Adipocyte (in vitro differentiated cells): ENCODE measurements around the gene CUBN.
A peak's percentile ranks its signal among the peaks of the same experiment; 100 is the strongest.

Source experiments
- DNase-seq: peaks from one replicate; pipeline ENCODE4 v3.0.0-alpha.2; 2015; ENCODE audit warnings: low read depth
- H3K27me3 ChIP-seq: replicated peaks from 2 replicates; pipeline ENCODE4 v1.7.0; 2013; ENCODE audit warnings: mild to moderate bottlenecking, low read length, moderate library complexity; ENCODE audit not compliant: control insufficient read depth, insufficient read depth
- H3K36me3 ChIP-seq: 2 replicates; pipeline ENCODE4 v1.7.0; 2013; ENCODE audit warnings: low read length, mild to moderate bottlenecking, moderate library complexity; ENCODE audit not compliant: control insufficient read depth, insufficient read depth, severe bottlenecking
- H3K4me1 ChIP-seq: 2 replicates; pipeline ENCODE4 v1.7.0; 2013; ENCODE audit warnings: mild to moderate bottlenecking, low read length, moderate library complexity; ENCODE audit not compliant: control insufficient read depth, insufficient read depth
- H3K4me3 ChIP-seq: 2 replicates; pipeline ENCODE4 v1.7.0; 2013; ENCODE audit warnings: mild to moderate bottlenecking, low read length, moderate library complexity
- H3K9ac ChIP-seq: 2 replicates; pipeline ENCODE4 v1.7.0; 2013; ENCODE audit warnings: mild to moderate bottlenecking, low read length, moderate library complexity
- H3K9me3 ChIP-seq: 2 replicates; pipeline ENCODE4 v1.7.0; 2013; ENCODE audit warnings: mild to moderate bottlenecking, low read length, moderate library complexity; ENCODE audit not compliant: control insufficient read depth

CUBN gene

GRCh38 chr10:16919121-16919982 is 210.3 kb downstream of the CUBN start:
- no peak for DNase-seq
- Histone ChIP-seq H3K4me3 (no peak overlapping the region), H3K27me3 (no peaks in the 10 kb centered on the region), H3K4me1 (no peaks in the 10 kb centered on the region), H3K36me3 (no peaks in the 10 kb centered on the region), H3K9ac (no peak overlapping the region), H3K9me3 (no peaks in the 10 kb centered on the region)

- Histone ChIP-seq H3K36me3 (no peaks in the 10 kb centered on the region), H3K9ac (no peak overlapping the region), H3K4me1 (no peaks in the 10 kb centered on the region), H3K9me3 (no peaks in the 10 kb centered on the region), H3K4me3 (no peak overlapping the region), H3K27me3 (no peaks in the 10 kb centered on the region)
- DNase-seq = no peak
Observed at GRCh38 chr10:16916496-16916895, 213.1 kb downstream of the CUBN start.

- Histone ChIP-seq H3K4me3 (no peak overlapping the region), H3K9me3 (no peaks in the 10 kb centered on the region), H3K9ac (no peak overlapping the region), H3K27me3 (no peaks in the 10 kb centered on the region), H3K4me1 (no peaks in the 10 kb centered on the region), H3K36me3 (no peaks in the 10 kb centered on the region)
- no peak for DNase-seq
Observed at GRCh38 chr10:16915300-16915699, 214.3 kb downstream of the CUBN start.

DNA sequence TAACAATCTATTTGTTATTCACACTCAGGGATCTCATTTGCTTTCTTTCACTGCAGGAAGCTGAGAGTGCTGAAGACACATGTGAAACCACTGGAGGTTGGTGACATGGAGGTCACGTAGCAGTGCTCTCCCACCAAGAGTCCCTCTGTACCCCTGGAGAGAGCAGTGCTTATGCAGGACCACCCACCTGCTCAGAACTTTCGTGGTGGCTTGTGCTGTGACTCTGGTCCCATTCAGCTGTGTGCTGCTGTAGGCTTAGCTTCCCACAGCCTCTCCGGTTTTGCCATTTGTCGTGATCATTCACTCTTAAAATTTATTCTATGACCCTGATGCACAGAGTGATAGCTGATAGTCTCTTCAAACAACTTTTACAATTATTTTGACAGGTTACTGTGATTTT is 216.3 kb downstream of the CUBN start:
- DNase-seq = no peak
- Histone ChIP-seq H3K4me3 (no peak overlapping the region), H3K9me3 (no peaks in the 10 kb centered on the region), H3K27me3 (no peaks in the 10 kb centered on the region), H3K36me3 (no peaks in the 10 kb centered on the region), H3K9ac (no peak overlapping the region), H3K4me1 (peaks cover 10% of the 10 kb centered on the region)

- Histone ChIP-seq H3K4me3 (no peak overlapping the region), H3K36me3 (no peaks in the 10 kb centered on the region), H3K4me1 (peaks cover 14% of the 10 kb centered on the region), H3K9me3 (no peaks in the 10 kb centered on the region), H3K9ac (no peak overlapping the region), H3K27me3 (no peaks in the 10 kb centered on the region)
- DNase-seq = no peak
Observed at GRCh38 chr10:16910793-16911164, 218.8 kb downstream of the CUBN start.

DNA sequence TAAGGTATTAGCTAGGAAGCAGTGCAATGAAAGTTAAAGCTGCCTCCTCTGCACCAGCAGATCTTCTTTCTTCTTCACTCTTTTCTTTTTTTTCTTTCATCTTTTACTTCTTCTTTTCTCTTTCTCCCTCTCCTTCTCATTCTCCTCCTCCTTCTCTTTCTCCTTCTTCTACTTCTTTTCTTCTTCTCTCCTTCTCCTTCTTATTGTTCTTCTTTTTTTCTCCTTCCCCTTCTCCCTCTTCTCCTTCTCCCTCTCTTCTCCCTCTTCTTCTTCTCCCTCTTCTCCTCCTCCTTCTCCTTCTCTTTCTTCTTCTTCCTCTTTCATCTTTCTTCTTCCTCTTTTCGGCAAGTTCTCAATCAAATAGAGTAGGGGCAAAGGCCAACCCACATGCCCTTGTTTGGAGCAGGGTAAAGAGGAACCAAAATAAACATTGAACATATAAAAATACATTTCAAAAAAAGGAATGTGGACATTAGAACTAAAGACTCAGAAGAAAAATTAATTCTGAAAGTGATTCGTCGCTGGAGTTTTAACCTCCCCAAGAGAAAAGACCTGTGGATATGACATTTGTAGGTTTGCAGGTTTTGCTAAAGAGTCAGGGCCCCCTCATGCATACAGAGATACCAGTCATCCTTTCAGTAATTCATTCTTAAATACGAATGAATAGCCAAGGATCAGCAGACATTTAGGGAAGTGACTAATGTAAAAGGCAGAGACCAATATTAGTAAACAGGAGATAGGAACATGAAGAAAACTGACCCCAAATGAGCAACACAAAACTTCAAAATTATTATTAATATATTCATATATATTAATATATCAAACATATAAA is 219.4 kb downstream of the CUBN start:
- no peaks in the 10 kb centered on the region for H3K27me3 ChIP-seq
- H3K4me1 ChIP-seq = peaks cover 20% of the 10 kb centered on the region
- H3K36me3 ChIP-seq = no peaks in the 10 kb centered on the region
- DNase-seq = no peak
- no peak overlapping the region for H3K4me3 ChIP-seq
- H3K9me3 ChIP-seq = no peaks in the 10 kb centered on the region
- H3K9ac ChIP-seq = no peak overlapping the region

DNA sequence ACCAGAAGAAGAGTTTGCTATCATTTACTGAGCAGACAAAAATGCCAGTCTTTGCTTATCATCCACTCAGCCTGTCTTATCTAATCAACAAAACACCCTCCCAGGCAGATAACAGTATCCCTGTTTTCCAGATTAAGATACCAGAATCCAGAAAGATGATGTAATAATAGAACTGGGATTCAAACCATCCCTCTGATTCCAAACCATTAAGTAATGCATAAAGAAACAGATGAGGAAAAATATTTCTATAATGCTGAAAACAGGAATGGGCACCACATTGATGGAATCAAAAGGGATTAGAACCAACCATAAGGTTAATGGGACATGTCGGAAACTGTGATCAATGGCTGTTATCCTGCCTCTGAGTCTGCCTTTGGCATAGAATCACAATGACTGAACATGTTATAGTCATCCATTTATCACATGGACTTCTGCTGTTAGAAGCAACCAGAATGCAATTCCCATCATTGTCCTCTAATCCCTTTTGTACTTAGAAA is 220.3 kb downstream of the CUBN start:
- Histone ChIP-seq H3K4me3 (no peak overlapping the region), H3K36me3 (no peaks in the 10 kb centered on the region), H3K4me1 (peaks cover 28% of the 10 kb centered on the region), H3K9ac (no peak overlapping the region), H3K9me3 (no peaks in the 10 kb centered on the region), H3K27me3 (no peaks in the 10 kb centered on the region)
- no peak for DNase-seq

DNA sequence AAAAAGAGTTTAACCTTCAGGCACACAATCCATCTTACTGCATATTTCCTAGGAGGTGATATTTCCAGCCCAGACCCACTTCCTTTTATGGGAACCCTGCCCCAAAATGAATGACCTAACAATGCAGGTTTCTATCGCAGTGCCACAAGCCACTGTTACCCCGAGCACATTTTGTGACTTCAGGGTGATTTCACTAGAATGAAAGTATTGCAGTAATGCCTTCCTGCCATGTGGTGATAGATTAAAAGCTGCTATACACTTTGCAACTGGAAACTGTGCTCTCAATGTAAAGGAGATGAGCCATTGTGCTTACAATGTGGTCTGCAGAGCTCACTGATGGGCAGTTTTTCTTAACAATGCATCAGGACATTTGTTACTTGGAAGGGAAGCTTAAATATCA is 221.9 kb downstream of the CUBN start:
- H3K36me3 ChIP-seq = no peaks in the 10 kb centered on the region
- no peak for DNase-seq
- no peak overlapping the region for H3K9ac ChIP-seq
- H3K4me1 ChIP-seq = peaks cover 34% of the 10 kb centered on the region
- H3K4me3 ChIP-seq = no peak overlapping the region
- no peaks in the 10 kb centered on the region for H3K27me3 ChIP-seq
- peaks cover 6% of the 10 kb centered on the region for H3K9me3 ChIP-seq

DNA sequence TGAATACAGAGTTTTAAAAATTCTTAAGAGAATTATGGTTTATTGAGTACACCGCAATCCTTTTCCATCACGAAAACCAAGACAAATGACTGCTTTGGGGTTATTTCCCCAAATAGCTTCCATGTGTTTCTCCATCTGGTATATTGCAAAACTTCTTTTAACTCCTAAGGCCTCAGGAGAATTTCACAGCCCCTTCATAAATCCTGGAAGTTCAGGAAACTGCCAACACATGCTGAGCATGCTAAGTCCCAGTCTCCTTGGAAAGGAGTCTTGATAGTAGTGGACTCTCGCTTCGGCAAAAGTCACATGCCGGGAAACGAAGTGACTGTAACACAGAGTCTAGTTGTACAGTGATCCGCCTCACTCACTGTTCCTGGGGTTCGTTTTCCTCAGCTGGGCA is 224.3 kb downstream of the CUBN start:
- Histone ChIP-seq H3K9me3 (peaks cover 10% of the 10 kb centered on the region), H3K27me3 (no peaks in the 10 kb centered on the region), H3K4me3 (peak overlapping the region; percentile 61), H3K36me3 (no peaks in the 10 kb centered on the region), H3K9ac (no peak overlapping the region), H3K4me1 (peaks cover 34% of the 10 kb centered on the region)
- DNase-seq = no peak

DNA sequence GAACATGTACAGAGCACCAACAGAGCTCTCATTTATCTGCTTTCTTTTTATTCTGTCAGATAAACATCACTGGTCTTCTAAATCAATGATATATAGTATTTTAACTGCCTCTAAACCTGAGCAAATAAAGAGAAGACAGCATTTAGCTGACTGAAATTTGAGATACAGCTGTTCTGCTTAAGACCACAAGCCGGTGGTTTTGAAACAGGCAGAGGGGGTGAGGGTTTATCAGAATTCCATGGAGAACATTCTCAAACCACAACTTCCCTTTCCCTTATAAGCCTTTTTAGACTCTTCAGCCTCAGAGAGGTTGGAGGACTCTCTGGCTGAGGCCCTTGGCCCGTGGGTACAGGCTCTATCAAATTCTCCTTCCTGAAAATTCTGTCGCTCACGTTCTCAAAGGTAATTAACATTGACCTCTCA is 225.0 kb downstream of the CUBN start:
- peaks cover 10% of the 10 kb centered on the region for H3K9me3 ChIP-seq
- H3K4me1 ChIP-seq = peaks cover 29% of the 10 kb centered on the region
- peak overlapping the region; percentile 58 for H3K9ac ChIP-seq
- DNase-seq = peak; percentile 33
- H3K36me3 ChIP-seq = no peaks in the 10 kb centered on the region
- H3K4me3 ChIP-seq = peak overlapping the region; percentile 61
- H3K27me3 ChIP-seq = no peaks in the 10 kb centered on the region

DNA sequence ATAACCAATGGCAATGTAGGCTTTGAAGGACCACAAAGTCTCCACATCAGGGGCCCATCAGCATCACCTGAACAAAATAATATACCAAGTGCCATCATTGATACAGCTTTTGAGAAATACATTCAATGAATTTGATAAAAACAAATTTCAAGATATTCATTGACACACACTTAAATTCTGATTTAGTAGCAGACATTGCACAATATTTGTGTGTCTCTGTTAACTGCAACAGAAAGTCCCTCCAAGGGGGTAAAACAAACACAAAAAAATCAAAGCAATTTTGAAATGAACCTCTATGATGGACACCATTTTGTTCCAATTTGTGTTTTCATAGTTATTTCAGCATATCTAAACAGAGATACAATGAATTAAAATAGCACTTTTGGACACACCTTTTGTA is 225.6 kb downstream of the CUBN start:
- Histone ChIP-seq H3K27me3 (no peaks in the 10 kb centered on the region), H3K4me1 (peaks cover 24% of the 10 kb centered on the region), H3K4me3 (peak overlapping the region; percentile 61), H3K36me3 (no peaks in the 10 kb centered on the region), H3K9me3 (peaks cover 10% of the 10 kb centered on the region), H3K9ac (no peak overlapping the region)
- DNase-seq = no peak
